Parathyroid adenoma (tissue), 2 donors: ENCODE measurements around the gene TRAF4.

Experiments
- H2AFZ ChIP-seq: fragments of 300-600 bp; sonication (generic); one replicate; pipeline ENCODE4 v1.7.0; 2017; ENCODE audit warnings: antibody characterized with exemption, mild to moderate bottlenecking
- H3K27ac ChIP-seq: fragments of 300-600 bp; sonication (generic); one replicate; pipeline ENCODE4 v1.7.0; 2017
- H3K27me3 ChIP-seq: fragments of 300-600 bp; sonication (generic); one replicate; pipeline ENCODE4 v1.7.0; 2017; ENCODE audit warnings: low read length; ENCODE audit not compliant: control insufficient read depth, insufficient read depth
- H3K36me3 ChIP-seq: fragments of 300-600 bp; sonication (generic); one replicate; pipeline ENCODE4 v1.7.0; 2017; ENCODE audit warnings: low read length; ENCODE audit not compliant: control insufficient read depth, insufficient read depth
- H3K4me1 ChIP-seq: fragments of 300-600 bp; sonication (generic); one replicate; pipeline ENCODE4 v1.7.0; 2017; ENCODE audit warnings: control low read depth
- H3K4me2 ChIP-seq: fragments of 300-600 bp; sonication (generic); one replicate; pipeline ENCODE4 v1.7.0; 2017; ENCODE audit warnings: low read length
- H3K4me3 ChIP-seq: fragments of 300-600 bp; sonication (generic); one replicate; pipeline ENCODE4 v1.7.0; 2017; ENCODE audit warnings: low read depth, low read length
- H3K79me2 ChIP-seq: fragments of 300-600 bp; sonication (generic); one replicate; pipeline ENCODE4 v1.7.0; 2017; ENCODE audit warnings: control low read depth
- H3K9ac ChIP-seq: fragments of 300-600 bp; sonication (generic); one replicate; pipeline ENCODE4 v1.7.0; 2017; ENCODE audit warnings: mild to moderate bottlenecking
- H3K9me3 ChIP-seq: fragments of 300-600 bp; sonication (generic); one replicate; pipeline ENCODE4 v1.7.0; 2017; ENCODE audit warnings: low read length; ENCODE audit not compliant: control insufficient read depth
- TF ChIP-seq, protein P1 (sequence below): fragments of 300-600 bp; sonication (generic); IDR thresholded peaks from one replicate; pipeline ENCODE4 v1.7.0; 2017; ENCODE audit warnings: antibody characterized with exemption, mild to moderate bottlenecking
- donor health status: primary hyperparathyroidism.

The TRAF4 gene

GRCh38 chr17:28749516-28750177, 5.8 kb downstream of the TRAF4 start:
- no peaks in the 10 kb centered on the region for H3K36me3 ChIP-seq
- no peak overlapping the region for H2AFZ ChIP-seq
- no peak overlapping the region for H3K4me2 ChIP-seq
- peaks cover 23% of the 10 kb centered on the region for H3K4me1 ChIP-seq
- H3K9me3 ChIP-seq, result no peaks in the 10 kb centered on the region
- H3K4me3 ChIP-seq, result no peak overlapping the region
- TF ChIP-seq, protein P1, sequence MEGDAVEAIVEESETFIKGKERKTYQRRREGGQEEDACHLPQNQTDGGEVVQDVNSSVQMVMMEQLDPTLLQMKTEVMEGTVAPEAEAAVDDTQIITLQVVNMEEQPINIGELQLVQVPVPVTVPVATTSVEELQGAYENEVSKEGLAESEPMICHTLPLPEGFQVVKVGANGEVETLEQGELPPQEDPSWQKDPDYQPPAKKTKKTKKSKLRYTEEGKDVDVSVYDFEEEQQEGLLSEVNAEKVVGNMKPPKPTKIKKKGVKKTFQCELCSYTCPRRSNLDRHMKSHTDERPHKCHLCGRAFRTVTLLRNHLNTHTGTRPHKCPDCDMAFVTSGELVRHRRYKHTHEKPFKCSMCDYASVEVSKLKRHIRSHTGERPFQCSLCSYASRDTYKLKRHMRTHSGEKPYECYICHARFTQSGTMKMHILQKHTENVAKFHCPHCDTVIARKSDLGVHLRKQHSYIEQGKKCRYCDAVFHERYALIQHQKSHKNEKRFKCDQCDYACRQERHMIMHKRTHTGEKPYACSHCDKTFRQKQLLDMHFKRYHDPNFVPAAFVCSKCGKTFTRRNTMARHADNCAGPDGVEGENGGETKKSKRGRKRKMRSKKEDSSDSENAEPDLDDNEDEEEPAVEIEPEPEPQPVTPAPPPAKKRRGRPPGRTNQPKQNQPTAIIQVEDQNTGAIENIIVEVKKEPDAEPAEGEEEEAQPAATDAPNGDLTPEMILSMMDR, result no peak
- H3K27me3 ChIP-seq, result no peaks in the 10 kb centered on the region
- peak overlapping the region; percentile 0 for H3K27ac ChIP-seq
- H3K9ac ChIP-seq, result no peak overlapping the region
- peaks cover 3% of the 10 kb centered on the region for H3K79me2 ChIP-seq

GRCh38 chr17:28750178-28751047, 6.6 kb downstream of the TRAF4 start:
- H3K4me2 ChIP-seq, result no peak overlapping the region
- no peaks in the 10 kb centered on the region for H3K27me3 ChIP-seq
- TF ChIP-seq, protein P1, result peak; percentile 99
- H3K79me2 ChIP-seq, result peaks cover 3% of the 10 kb centered on the region
- no peak overlapping the region for H3K4me3 ChIP-seq
- H3K27ac ChIP-seq, result peak overlapping the region; percentile 0
- peaks cover 22% of the 10 kb centered on the region for H3K4me1 ChIP-seq
- H3K9ac ChIP-seq, result no peak overlapping the region
- no peaks in the 10 kb centered on the region for H3K9me3 ChIP-seq
- no peak overlapping the region for H2AFZ ChIP-seq
- no peaks in the 10 kb centered on the region for H3K36me3 ChIP-seq

DNA sequence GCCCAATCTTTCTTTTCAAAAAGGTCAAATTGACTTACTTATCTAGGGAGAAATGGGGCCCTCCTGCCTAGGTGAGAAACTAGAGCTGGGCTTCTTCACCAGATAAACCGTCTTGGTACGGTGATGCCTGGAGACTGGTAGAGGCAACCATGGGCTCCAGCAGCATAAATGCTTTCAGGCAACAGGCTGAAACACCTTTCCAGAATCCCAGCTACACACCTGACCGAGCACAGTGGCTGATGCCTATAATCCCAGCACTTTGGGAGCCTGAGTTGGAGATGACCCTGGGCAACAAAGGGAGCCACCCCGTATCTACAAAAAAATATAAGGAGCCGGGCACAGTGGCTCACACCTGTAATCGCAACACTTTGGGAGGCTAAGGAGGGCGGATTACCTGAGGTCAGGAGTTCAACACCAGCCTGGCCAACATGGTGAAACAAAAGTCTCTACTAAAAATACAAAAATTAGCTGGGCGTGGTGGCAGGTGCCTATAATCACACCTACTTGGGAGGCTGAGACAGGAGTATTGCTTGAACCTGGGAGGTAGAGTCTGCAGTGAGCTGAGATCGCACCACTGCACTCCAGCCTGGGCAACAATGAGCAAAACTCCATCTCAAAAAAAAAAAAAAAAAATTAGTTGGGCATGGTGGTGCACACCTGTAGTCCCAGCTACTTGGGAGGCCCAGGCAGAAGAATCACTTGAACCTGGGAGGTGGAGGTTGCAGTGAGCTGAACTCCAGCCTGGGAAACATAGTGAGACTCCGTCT, 8.0 kb downstream of the TRAF4 start:
- no peak overlapping the region for H3K27ac ChIP-seq
- H3K79me2 ChIP-seq, result peaks cover 3% of the 10 kb centered on the region
- no peaks in the 10 kb centered on the region for H3K9me3 ChIP-seq
- H3K36me3 ChIP-seq, result no peaks in the 10 kb centered on the region
- H3K4me3 ChIP-seq, result no peak overlapping the region
- no peak overlapping the region for H3K9ac ChIP-seq
- H3K4me1 ChIP-seq, result peaks cover 10% of the 10 kb centered on the region
- no peak overlapping the region for H3K4me2 ChIP-seq
- H3K27me3 ChIP-seq, result no peaks in the 10 kb centered on the region
- TF ChIP-seq, protein P1, result no peak
- H2AFZ ChIP-seq, result no peak overlapping the region

DNA sequence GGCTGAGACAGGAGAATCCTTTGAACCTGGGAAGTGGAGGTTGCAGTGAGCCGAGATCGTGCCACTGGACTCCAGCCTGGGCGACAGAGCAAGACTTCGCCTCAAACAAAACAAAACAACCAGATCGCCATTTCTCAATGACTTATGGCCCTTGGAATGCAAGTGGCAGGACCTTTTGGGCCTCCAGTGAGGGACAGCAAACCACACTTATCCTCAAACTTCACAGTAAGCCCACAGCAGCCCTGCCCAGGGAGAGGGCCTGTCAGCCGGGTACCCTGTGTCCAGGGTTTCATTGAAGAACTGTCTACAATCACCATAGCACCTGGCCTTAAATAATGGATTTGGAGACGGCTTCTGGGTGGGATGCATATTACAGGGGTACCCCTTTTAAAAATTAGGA, 11.7 kb downstream of the TRAF4 start:
- TF ChIP-seq, protein P1, result no peak
- no peak overlapping the region for H3K27ac ChIP-seq

More for the DNA sequence above, 11.7 kb downstream of the TRAF4 start:
- Histone ChIP-seq H3K4me3 (no peak overlapping the region), H3K4me1 (no peaks in the 10 kb centered on the region), H3K27me3 (no peaks in the 10 kb centered on the region), H3K4me2 (no peak overlapping the region), H3K9ac (no peak overlapping the region), H2AFZ (no peak overlapping the region), H3K9me3 (no peaks in the 10 kb centered on the region), H3K36me3 (no peaks in the 10 kb centered on the region), H3K79me2 (peaks cover 5% of the 10 kb centered on the region)
